Endometrial microvascular endothelial cells (primary cell): ENCODE results near the gene PIAS4. TPM values are rescaled to one million over a fixed set of nuclear protein-coding genes. Genes with fewer than 3 reads are reported as not detected.

ENCODE experiments used
- in situ Hi-C: cut with HindIII; loops from 2 replicates; pipeline ENCODE4 v1.10.0; 2017; ENCODE audit warnings: low sequenced_read_pairs, low pct_unique_long_range_greater_than_20kb; ENCODE audit errors: inconsistent ontology term
- total RNA-seq: library from RNA; depleted of rRNA; stranded (reverse); fragments of >200 nt; gene quantifications from one replicate; pipeline ENCODE4 v1.2.3, GENCODE V29; 2015; ENCODE audit errors: inconsistent ontology term

PIAS4 gene
- total RNA-seq, 1 donor from 2014 or later = 39.8 TPM

- in situ Hi-C loops = no loop called here
These were observed 58.1 kb downstream of the PIAS4 start for GRCh38 chr19:4065430-4066175.

GRCh38 chr19:4066176-4066606 is 58.7 kb downstream of the PIAS4 start:
- in situ Hi-C loops = no loop called here

GRCh38 chr19:4066682-4067395 is 59.3 kb downstream of the PIAS4 start, which contains the start of gene ZBTB7A:
Gene ZBTB7A, minus strand, starts transcription at chr19:4066899. Its CDS starts 11,667 bp downstream, at chr19:4055232.
- in situ Hi-C loops = no loop called here

- in situ Hi-C loops = no loop called here
These were observed 60.0 kb downstream of the PIAS4 start for GRCh38 chr19:4067396-4068046.

- in situ Hi-C loops = no loop called here
These were observed 60.8 kb downstream of the PIAS4 start for GRCh38 chr19:4068047-4068966.

GRCh38 chr19:4069331-4069959 is 61.9 kb downstream of the PIAS4 start:
- in situ Hi-C loops = no loop called here

GRCh38 chr19:4071610-4072009 is 64.1 kb downstream of the PIAS4 start:
- in situ Hi-C loops = no loop called here

GRCh38 chr19:4075373-4075772 is 67.8 kb downstream of the PIAS4 start:
- in situ Hi-C loops = no loop called here

- in situ Hi-C loops = no loop called here
These were observed 69.5 kb downstream of the PIAS4 start for GRCh38 chr19:4077007-4077374.

- in situ Hi-C loops = no loop called here
These were observed 70.5 kb downstream of the PIAS4 start for GRCh38 chr19:4077800-4078684.

GRCh38 chr19:4080473-4080872 is 72.9 kb downstream of the PIAS4 start:
- in situ Hi-C loops = no loop called here

GRCh38 chr19:4081441-4082129 is 74.0 kb downstream of the PIAS4 start:
- in situ Hi-C loops = no loop called here

- in situ Hi-C loops = no loop called here
These were observed 74.6 kb downstream of the PIAS4 start for GRCh38 chr19:4082172-4082571.

- in situ Hi-C loops = no loop called here
These were observed 76.4 kb downstream of the PIAS4 start for GRCh38 chr19:4083677-4084546.

GRCh38 chr19:4084547-4084877 is 77.0 kb downstream of the PIAS4 start:
- in situ Hi-C loops = no loop called here

- in situ Hi-C loops = no loop called here
These were observed 78.9 kb downstream of the PIAS4 start for GRCh38 chr19:4086411-4086867.
